Upper lobe of left lung (tissue), 4 donors: ENCODE results near the gene TMEM132E.

Experiments used
- POLR2A ChIP-seq, 4 donors: fragments of 450-650 bp; IDR thresholded peaks; one replicate each; pipeline ENCODE4 v1.5.1; 2016 to 2017; ENCODE audit warnings: antibody characterized with exemption in 4 of 4, mild to moderate bottlenecking in 2 of 4
- POLR2AphosphoS5 ChIP-seq, 2 donors: sonication (generic); formaldehyde crosslinking; IDR thresholded peaks; one replicate each; pipeline ENCODE4 v1.5.1; 2017; ENCODE audit warnings: antibody characterized with exemption in 2 of 2

DNA sequence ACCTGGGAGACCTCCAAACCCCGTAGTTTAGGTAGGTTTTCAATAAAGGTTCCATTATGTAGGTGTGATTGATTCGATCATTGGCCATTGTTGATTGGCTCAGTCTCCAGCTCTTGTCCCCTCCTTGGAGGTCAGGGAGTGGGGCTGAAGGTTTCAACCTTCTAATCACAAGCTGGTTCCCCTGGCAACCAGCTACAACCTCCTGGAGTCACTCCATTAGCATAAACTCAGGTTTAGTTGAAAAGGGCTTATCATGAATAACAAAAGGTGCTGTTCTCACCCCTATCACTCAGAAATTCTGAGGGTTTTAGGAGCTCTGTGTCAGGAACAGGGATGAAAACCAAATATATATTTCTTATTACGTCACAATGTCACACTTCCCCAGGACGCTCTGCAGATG lies 28.5 kb downstream of the TMEM132E start:
- no peak for TF ChIP-seq POLR2A (IDR thresholded peaks at IDR 0.05)
- no peak for TF ChIP-seq POLR2AphosphoS5 (IDR thresholded peaks at IDR 0.05)
